ENCODE measurements around the gene CEP95.

DNA sequence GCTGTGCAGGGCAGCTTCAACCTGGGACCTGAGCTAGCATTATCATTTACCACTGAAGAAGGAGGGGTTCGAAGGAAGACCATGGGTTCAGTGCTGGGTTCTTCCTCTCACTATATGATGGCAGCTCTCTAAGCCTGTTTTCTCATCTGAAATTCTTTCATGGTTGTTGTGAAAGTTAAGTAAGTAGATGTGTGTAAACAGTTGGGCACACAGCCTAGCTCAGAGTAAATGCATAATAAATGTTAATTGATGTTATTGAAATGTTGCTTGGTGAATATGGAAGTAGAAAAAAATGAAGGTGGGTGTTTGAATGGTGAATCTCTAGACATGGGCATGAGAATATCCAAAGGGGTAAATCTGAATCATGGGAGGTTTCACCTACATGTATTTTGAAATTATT lies 9.1 kb downstream of the CEP95 start:
- TF ChIP-seq ZNF335 (tag by site-specific recombination; conservative IDR thresholded peaks at IDR 0.05) (no peak), HOXA7 (CRISPR knock-in tag; IDR thresholded peaks at IDR 0.05; ENCODE audit: borderline replicate concordance) (no peak), ZNF24 (tag by site-specific recombination; IDR thresholded peaks at IDR 0.05) (no peak)
- TF ChIP-seq, protein P1, sequence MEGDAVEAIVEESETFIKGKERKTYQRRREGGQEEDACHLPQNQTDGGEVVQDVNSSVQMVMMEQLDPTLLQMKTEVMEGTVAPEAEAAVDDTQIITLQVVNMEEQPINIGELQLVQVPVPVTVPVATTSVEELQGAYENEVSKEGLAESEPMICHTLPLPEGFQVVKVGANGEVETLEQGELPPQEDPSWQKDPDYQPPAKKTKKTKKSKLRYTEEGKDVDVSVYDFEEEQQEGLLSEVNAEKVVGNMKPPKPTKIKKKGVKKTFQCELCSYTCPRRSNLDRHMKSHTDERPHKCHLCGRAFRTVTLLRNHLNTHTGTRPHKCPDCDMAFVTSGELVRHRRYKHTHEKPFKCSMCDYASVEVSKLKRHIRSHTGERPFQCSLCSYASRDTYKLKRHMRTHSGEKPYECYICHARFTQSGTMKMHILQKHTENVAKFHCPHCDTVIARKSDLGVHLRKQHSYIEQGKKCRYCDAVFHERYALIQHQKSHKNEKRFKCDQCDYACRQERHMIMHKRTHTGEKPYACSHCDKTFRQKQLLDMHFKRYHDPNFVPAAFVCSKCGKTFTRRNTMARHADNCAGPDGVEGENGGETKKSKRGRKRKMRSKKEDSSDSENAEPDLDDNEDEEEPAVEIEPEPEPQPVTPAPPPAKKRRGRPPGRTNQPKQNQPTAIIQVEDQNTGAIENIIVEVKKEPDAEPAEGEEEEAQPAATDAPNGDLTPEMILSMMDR (tag by site-specific recombination; IDR thresholded peaks at IDR 0.05): no peak
